K562 (cell line): ENCODE data around the gene USF2. TPM values are rescaled to one million over a fixed set of nuclear protein-coding genes. Genes with fewer than 3 reads are reported as not detected.

ENCODE experiments used
- CTCFL ChIP-seq: IDR thresholded peaks from 2 replicates; pipeline ENCODE4 v1.6.1; 2011; ENCODE audit warnings: borderline replicate concordance, low read depth, mild to moderate bottlenecking, moderate library complexity, low read length; ENCODE audit not compliant: insufficient read depth, poor library complexity, severe bottlenecking
- STAG1 ChIP-seq: sonication (generic); formaldehyde crosslinking; IDR thresholded peaks from 2 replicates; pipeline ENCODE4 v1.5.0; 2020; ENCODE audit warnings: missing genetic modification reagents, borderline replicate concordance
- ZNF318 ChIP-seq, 2 experiments: fragments of 450-650 bp; IDR thresholded peaks; 2 replicates each; pipeline ENCODE4 v1.6.1; 2016; ENCODE audit warnings: mild to moderate bottlenecking in 2 of 2, borderline replicate concordance in 1 of 2, low read depth in 1 of 2, moderate library complexity in 1 of 2
- ZNF407 ChIP-seq: fragments of 450-650 bp; IDR thresholded peaks from 2 replicates; pipeline ENCODE4 v1.6.1; 2016; ENCODE audit warnings: low read depth
- polyA plus RNA-seq, 8 experiments: library from polyadenylated mRNA; depleted of rRNA in 4 of 8; stranded (reverse) in 5 of 8; unstranded in 3 of 8; fragments of >200 nt; fragmentation: Nextera tagmentation in 2 of 8; fragmentation: Illumina TruSeq in 1 of 8; extraction: Ambion mirVana in 2 of 8; extraction: Trizol in 1 of 8; gene quantifications; 2 replicates each; pipeline versions ENCODE4 v1.2.1 to v1.2.3, GENCODE V29; 2011 to 2014; ENCODE audit warnings: inconsistent platforms in 1 of 8, missing spikeins in 1 of 8
- total RNA-seq, 7 experiments: library from RNA; depleted of rRNA in 6 of 7; stranded (reverse); fragments of >200 nt in 6 of 7; fragmentation: Illumina TruSeq in 2 of 7; extraction: Trizol in 2 of 7; gene quantifications; 2 replicates each; pipeline versions ENCODE4 v1.2.1 to v1.2.3, GENCODE V29; 2011 to 2021; ENCODE audit warnings: low replicate concordance in 1 of 7

Gene USF2
- total and polyA plus RNA-seq, 9 of the 15 experiments (the other 6 are each of a cell fraction or from before 2014, with no cell fraction given): 0.27 to 93.7 (median 58.4) TPM

GRCh38 chr19:35249146-35249847 lies 19.5 kb upstream of the USF2 start (continued):
- TF ChIP-seq ZNF407: no peak
- TF ChIP-seq ZNF318 (IDR thresholded peaks at IDR 0.05; ENCODE audit: borderline replicate concordance in 1 of 2, low read depth in 1 of 2): no peak
- no peak for TF ChIP-seq CTCFL
- no peak for TF ChIP-seq STAG1 (CRISPR knock-in tag)
